Calu3 (cell line): ENCODE measurements around the gene EMP3. TPM values are rescaled to one million over a fixed set of nuclear protein-coding genes. Genes with fewer than 3 reads are reported as not detected.
"Not testable (repeated sequence)": the region's sequence is repeated elsewhere in the genome, so short reads cannot be mapped to it uniquely, and the experiment has no call there.

Experiments used
- BruUV-seq: library from RNA; stranded (reverse); fragments of 400-500 nt; replicated peaks from 2 replicates; lab custom pipeline; 2021; lab: Mats Ljungman, UMichigan
- CTCF ChIA-PET: fragments of 300-600 bp; sonication (Branson Sonifier 250); formaldehyde crosslinking; loops from one replicate; lab custom pipeline; 2022; ENCODE audit warnings: antibody characterized with exemption; lab: Charles Lee
- DNase-seq: peaks from one replicate; pipeline ENCODE4 v3.0.0; 2022
- H3K27ac Mint-ChIP-seq: one replicate; pipeline ENCODE4 v1.8.0; 2022; ENCODE audit warnings: mixed read lengths; ENCODE audit not compliant: unreplicated experiment
- H3K27me3 Mint-ChIP-seq: one replicate; pipeline ENCODE4 v1.8.0; 2022; ENCODE audit warnings: mixed read lengths; ENCODE audit not compliant: unreplicated experiment
- H3K36me3 Mint-ChIP-seq: one replicate; pipeline ENCODE4 v1.8.0; 2022; ENCODE audit warnings: mild to moderate bottlenecking, moderate library complexity, mixed read lengths; ENCODE audit not compliant: insufficient read depth, unreplicated experiment
- H3K4me1 Mint-ChIP-seq: one replicate; pipeline ENCODE4 v1.8.0; 2022; ENCODE audit warnings: mild to moderate bottlenecking, low read depth, mixed read lengths; ENCODE audit not compliant: unreplicated experiment
- H3K4me3 Mint-ChIP-seq: one replicate; pipeline ENCODE4 v1.8.0; 2022; ENCODE audit warnings: mild to moderate bottlenecking, low read depth, moderate library complexity, mixed read lengths; ENCODE audit not compliant: unreplicated experiment
- H3K9me3 Mint-ChIP-seq: one replicate; pipeline ENCODE4 v1.8.0; 2022; ENCODE audit warnings: low read depth, mixed read lengths; ENCODE audit not compliant: unreplicated experiment
- CTCF ChIP-seq: fragments of 200-600 bp; IDR thresholded peaks from one replicate; pipeline ENCODE4 v1.8.0; 2022; ENCODE audit warnings: antibody characterized with exemption; ENCODE audit not compliant: unreplicated experiment
- intact Hi-C: fragments of 100-400 bp; cut with micrococcal nuclease; formaldehyde crosslinking; loops from one replicate; pipeline ENCODE4 v1.10.0; 2022; ENCODE audit not compliant: unreplicated experiment
- total RNA-seq: library from RNA; stranded (reverse); gene quantifications from 2 replicates; pipeline ENCODE4 v1.2.3, GENCODE V29; 2022

Gene EMP3
- total RNA-seq, 1 experiment from 2014 or later = 29.5 TPM

DNA sequence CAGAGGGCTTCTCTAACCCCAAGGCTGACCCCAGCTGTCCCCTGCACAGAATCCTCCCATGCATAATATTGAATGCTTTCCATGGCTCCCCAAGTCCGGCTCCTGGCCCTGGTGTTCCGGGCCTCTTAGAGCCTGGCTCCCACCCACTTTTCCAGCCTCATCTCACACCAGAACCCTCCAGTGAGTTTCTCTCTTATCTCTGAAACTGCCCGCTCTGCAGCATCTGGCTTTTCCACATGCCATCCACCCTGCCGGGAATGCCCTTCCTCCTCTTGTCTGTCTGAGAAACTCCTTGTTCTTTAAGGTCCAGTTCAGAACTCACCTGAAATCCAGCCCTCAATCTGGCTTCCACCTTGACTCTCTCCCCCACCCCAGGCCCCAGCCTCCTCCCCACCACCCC, 45.6 kb downstream of the EMP3 start:
- no peak for TF ChIP-seq CTCF
- no peak overlapping the region for H3K27ac Mint-ChIP-seq
- no peaks in the 10 kb centered on the region for H3K4me1 Mint-ChIP-seq
- H3K36me3 Mint-ChIP-seq = no peaks in the 10 kb centered on the region
- intact Hi-C loops = no loop called here
- CTCF ChIA-PET = no interaction called here
- H3K4me3 Mint-ChIP-seq = no peak overlapping the region
- no peak for DNase-seq
- H3K9me3 Mint-ChIP-seq = no peaks in the 10 kb centered on the region
- H3K27me3 Mint-ChIP-seq = peaks cover 13% of the 10 kb centered on the region
- no TSS peak for BruUV-seq

DNA sequence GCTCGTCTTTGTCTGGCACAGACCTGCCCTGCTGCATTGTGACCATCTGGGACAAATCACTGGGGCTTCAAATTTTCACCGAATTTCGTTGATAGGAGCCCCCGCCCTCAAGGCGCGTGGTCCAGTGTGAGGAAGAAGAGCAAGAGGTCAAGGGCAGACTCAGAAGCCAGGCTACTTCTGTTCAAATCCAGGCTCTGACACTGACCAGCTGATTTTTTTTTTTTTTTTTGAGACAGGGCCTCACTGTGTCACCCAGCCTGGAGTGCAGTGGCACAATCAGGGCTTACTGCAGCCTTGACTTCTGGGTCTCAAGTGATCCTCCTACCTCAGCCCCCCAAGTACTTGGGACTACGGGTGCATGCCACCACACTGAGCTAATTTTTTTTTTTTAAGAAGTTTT, 46.0 kb downstream of the EMP3 start:
- no peaks in the 10 kb centered on the region for H3K4me1 Mint-ChIP-seq
- CTCF ChIA-PET = no interaction called here
- intact Hi-C loops = no loop called here
- BruUV-seq = no TSS peak
- no peak for TF ChIP-seq CTCF
- H3K9me3 Mint-ChIP-seq = no peaks in the 10 kb centered on the region
- no peak overlapping the region for H3K4me3 Mint-ChIP-seq
- no peak for DNase-seq
- no peaks in the 10 kb centered on the region for H3K36me3 Mint-ChIP-seq
- H3K27ac Mint-ChIP-seq = no peak overlapping the region
- peaks cover 13% of the 10 kb centered on the region for H3K27me3 Mint-ChIP-seq

DNA sequence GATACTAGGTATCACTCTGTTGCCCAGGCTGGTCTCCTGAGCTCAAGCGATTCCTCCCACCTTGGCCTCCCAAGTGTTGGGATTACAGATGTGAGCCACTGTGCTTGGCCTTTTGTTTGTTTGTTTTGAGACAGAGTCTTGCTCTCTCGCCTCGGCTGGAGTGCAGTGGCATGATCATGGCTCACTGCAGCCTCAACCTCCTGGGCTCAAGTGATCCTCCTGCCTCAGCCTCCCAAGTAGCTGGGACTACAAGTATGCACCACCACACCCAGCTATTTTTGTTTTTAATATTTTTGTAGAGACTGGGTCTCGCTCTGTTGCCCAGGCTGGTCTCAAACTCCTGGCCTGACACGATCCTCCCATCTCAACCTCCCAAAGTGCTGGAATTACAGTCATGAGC, 46.4 kb downstream of the EMP3 start:
- H3K4me1 Mint-ChIP-seq, BruUV-seq, H3K9me3 Mint-ChIP-seq, H3K36me3 Mint-ChIP-seq, H3K4me3 Mint-ChIP-seq, DNase-seq, H3K27ac Mint-ChIP-seq, intact Hi-C loops: not testable (repeated sequence)
- CTCF ChIA-PET = interaction anchor here (0.6 kb wide), 1 partner anchor 217 kb away, joined by 9 read pairs; no protein-coding TSS in a partner anchor
- H3K27me3 Mint-ChIP-seq = peaks cover 13% of the 10 kb centered on the region

GRCh38 chr19:48372904-48373303, 47.6 kb downstream of the EMP3 start:
- intact Hi-C loops = no loop called here
- Mint-ChIP-seq H3K27me3 (peaks cover 13% of the 10 kb centered on the region), H3K9me3 (no peaks in the 10 kb centered on the region), H3K27ac (no peak overlapping the region), H3K4me3 (no peak overlapping the region), H3K36me3 (no peaks in the 10 kb centered on the region), H3K4me1 (no peaks in the 10 kb centered on the region)
- BruUV-seq = no TSS peak
- TF ChIP-seq CTCF = no peak
- DNase-seq = no peak
- CTCF ChIA-PET = no interaction called here

DNA sequence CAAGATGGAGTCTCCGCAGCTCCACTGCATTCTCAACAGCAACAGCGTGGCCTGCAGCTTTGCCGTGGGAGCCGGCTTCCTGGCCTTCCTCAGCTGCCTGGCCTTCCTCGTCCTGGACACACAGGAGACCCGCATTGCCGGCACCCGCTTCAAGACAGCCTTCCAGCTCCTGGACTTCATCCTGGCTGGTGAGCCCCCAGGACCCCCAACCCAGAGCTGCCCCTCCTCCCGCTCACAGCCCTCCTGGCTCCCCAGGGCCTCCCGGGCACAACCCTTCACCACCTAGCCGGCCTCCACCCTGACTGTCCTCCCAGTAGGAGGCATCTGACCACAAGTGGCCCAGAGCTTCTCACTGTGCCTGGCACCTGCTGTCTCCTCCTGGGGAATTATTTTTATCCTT, 48.2 kb downstream of the EMP3 start:
- TF ChIP-seq CTCF = no peak
- no peaks in the 10 kb centered on the region for H3K9me3 Mint-ChIP-seq
- intact Hi-C loops = no loop called here
- H3K27me3 Mint-ChIP-seq = peaks cover 13% of the 10 kb centered on the region
- DNase-seq = no peak
- H3K36me3 Mint-ChIP-seq = peaks cover 3% of the 10 kb centered on the region
- no peak overlapping the region for H3K27ac Mint-ChIP-seq
- CTCF ChIA-PET = interaction anchor here (0.6 kb wide), 1 partner anchor 1218 kb away, joined by 3 read pairs; no protein-coding TSS in a partner anchor
- H3K4me1 Mint-ChIP-seq = no peaks in the 10 kb centered on the region
- H3K4me3 Mint-ChIP-seq = no peak overlapping the region
- BruUV-seq = no TSS peak
